HL-60 (cell line): ENCODE data around the gene RTN4RL1.

Source experiments
- DNase-seq, 2 experiments: peaks; one replicate each; pipeline ENCODE4 v3.0.0-alpha.2; 2010 to 2020; ENCODE audit warnings: low read depth in 1 of 2, low spot score in 1 of 2
- H3K27ac ChIP-seq: fragments of 250-450 bp; sonication (Bioruptor Pico); replicated peaks from 2 replicates; pipeline ENCODE4 v1.5.1; 2020; ENCODE audit warnings: mild to moderate bottlenecking, moderate library complexity
- H3K27me3 ChIP-seq: fragments of 250-450 bp; sonication (Bioruptor Pico); 2 replicates; pipeline ENCODE4 v1.5.1; 2021; ENCODE audit warnings: mild to moderate bottlenecking, moderate library complexity; ENCODE audit not compliant: insufficient read depth, poor library complexity, severe bottlenecking
- H3K4me3 ChIP-seq: replicated peaks from 2 replicates; pipeline ENCODE4 v1.5.1; 2011; ENCODE audit warnings: mild to moderate bottlenecking, control low read depth, low read length; ENCODE audit not compliant: insufficient read depth
- CTCF ChIP-seq: IDR thresholded peaks from one replicate; pipeline ENCODE4 v1.5.1; 2011; ENCODE audit warnings: low read length, control low read depth, inconsistent platforms; ENCODE audit not compliant: insufficient read depth
- GABPA ChIP-seq: IDR thresholded peaks from 2 replicates; pipeline ENCODE4 v1.6.1; 2012; ENCODE audit warnings: low read depth
- POLR2AphosphoS5 ChIP-seq: IDR thresholded peaks from 2 replicates; pipeline ENCODE4 v1.6.1; 2012; ENCODE audit warnings: low read depth
- REST ChIP-seq: IDR thresholded peaks from 2 replicates; pipeline ENCODE4 v1.6.1; 2012; ENCODE audit warnings: low read depth; ENCODE audit not compliant: insufficient replicate concordance
- SPI1 ChIP-seq: IDR thresholded peaks from 2 replicates; pipeline ENCODE4 v1.6.1; 2012; ENCODE audit warnings: low read depth, mild to moderate bottlenecking, borderline replicate concordance

RTN4RL1 gene

GRCh38 chr17:1976683-1977064 is 48.5 kb downstream of the RTN4RL1 start:
- no peak overlapping the region for H3K27ac ChIP-seq
- TF ChIP-seq POLR2AphosphoS5 (no peak), CTCF (no peak)
- H3K27me3 ChIP-seq: no peaks in the 10 kb centered on the region
- no peak for DNase-seq
- no peak overlapping the region for H3K4me3 ChIP-seq

GRCh38 chr17:1976000-1976682 is 49.0 kb downstream of the RTN4RL1 start:
- Histone ChIP-seq H3K4me3 (no peak overlapping the region), H3K27ac (no peak overlapping the region), H3K27me3 (no peaks in the 10 kb centered on the region)
- no peak for DNase-seq
- TF ChIP-seq SPI1 (no peak), REST (no peak), GABPA (no peak), CTCF (no peak), POLR2AphosphoS5 (no peak)

- Histone ChIP-seq H3K27me3 (no peaks in the 10 kb centered on the region), H3K4me3 (no peak overlapping the region), H3K27ac (no peak overlapping the region)
- no peak for DNase-seq
- no peak for TF ChIP-seq GABPA
Measured at GRCh38 chr17:1975573-1975972, 49.6 kb downstream of the RTN4RL1 start.

GRCh38 chr17:1972487-1973160 is 52.5 kb downstream of the RTN4RL1 start:
- no peak overlapping the region for H3K27ac ChIP-seq
- DNase-seq: no peak
- no peaks in the 10 kb centered on the region for H3K27me3 ChIP-seq
- no peak overlapping the region for H3K4me3 ChIP-seq
- TF ChIP-seq REST: no peak
- no peak for TF ChIP-seq SPI1
- no peak for TF ChIP-seq POLR2AphosphoS5
- no peak for TF ChIP-seq CTCF
- TF ChIP-seq GABPA: no peak
